Liver (tissue), 3 donors: Measurements from ENCODE around the gene ACD.

Experiments
- EGR1 ChIP-seq, 2 donors: IDR thresholded peaks; 2 replicates each; pipeline ENCODE4 v1.6.1; 2016 to 2018; ENCODE audit warnings: antibody characterized with exemption in 2 of 2, low read depth in 2 of 2
- FOXA2 ChIP-seq: IDR thresholded peaks from 2 replicates; pipeline ENCODE4 v1.6.1; 2016; ENCODE audit warnings: antibody characterized with exemption
- GABPA ChIP-seq, 2 donors: IDR thresholded peaks in 1 of 2; conservative IDR thresholded peaks in 1 of 2; 2 replicates each; pipeline ENCODE4 v1.6.1; 2016; ENCODE audit warnings: antibody characterized with exemption in 2 of 2, mild to moderate bottlenecking in 1 of 2, moderate library complexity in 1 of 2
- RAD21 ChIP-seq, 2 donors: IDR thresholded peaks; 2 replicates each; pipeline ENCODE4 v1.6.1; 2016; ENCODE audit warnings: antibody characterized with exemption in 2 of 2, mild to moderate bottlenecking in 2 of 2
- RXRA ChIP-seq, 2 donors: IDR thresholded peaks; 2 replicates each; pipeline ENCODE4 v1.6.1; 2017 to 2018; ENCODE audit warnings: antibody characterized with exemption in 2 of 2, mild to moderate bottlenecking in 1 of 2
- SP1 ChIP-seq: IDR thresholded peaks from 2 replicates; pipeline ENCODE4 v1.6.1; 2018; ENCODE audit warnings: antibody characterized with exemption, mild to moderate bottlenecking
- TAF1 ChIP-seq: conservative IDR thresholded peaks from 2 replicates; pipeline ENCODE4 v1.6.1; 2016; ENCODE audit warnings: antibody characterized with exemption, mild to moderate bottlenecking
- TF ChIP-seq, protein P1 (sequence below): fragments of 150-350 bp; IDR thresholded peaks from 2 replicates; pipeline ENCODE4 v1.5.1; 2017; ENCODE audit warnings: improper control_type of control experiment, low read depth, low read length; ENCODE audit not compliant: missing input control
- TF ChIP-seq, protein P2 (sequence below): IDR thresholded peaks from 2 replicates; pipeline ENCODE4 v1.6.1; 2016; ENCODE audit warnings: antibody characterized with exemption
- TF ChIP-seq, protein P3 (sequence below): IDR thresholded peaks from 2 replicates; pipeline ENCODE4 v1.6.1; 2016; ENCODE audit warnings: antibody characterized with exemption
- donor health status: healthy.
- donor health status: healthy.

DNA sequence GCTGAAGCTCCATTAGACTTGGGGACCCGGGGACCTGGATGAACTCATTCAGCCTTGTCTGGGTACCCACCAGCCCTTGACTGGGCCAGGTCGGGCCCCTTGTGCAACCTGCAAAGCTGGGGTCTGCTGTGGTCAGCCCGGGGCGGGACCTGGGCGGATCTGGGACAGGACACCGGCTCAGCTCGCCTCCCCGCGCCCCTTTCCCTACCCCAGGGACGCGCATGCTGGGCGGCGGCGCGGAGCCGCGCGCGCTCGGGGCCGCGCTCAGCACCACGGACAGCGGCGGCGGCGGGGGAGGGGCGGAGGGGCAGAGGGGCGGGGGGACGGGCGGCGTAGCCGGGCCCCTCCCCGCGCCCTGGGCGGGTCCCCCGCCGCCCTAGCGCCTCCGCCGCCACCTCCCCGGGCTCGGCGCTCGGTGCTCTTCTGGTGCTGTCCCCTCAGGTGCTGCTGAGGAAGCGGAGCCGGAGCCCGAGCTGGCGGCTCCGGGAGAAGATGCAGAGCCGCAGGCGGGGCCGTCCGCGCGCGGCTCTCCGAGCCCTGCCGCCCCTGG is 7.4 kb downstream of the ACD start:
- TF ChIP-seq, protein P1, sequence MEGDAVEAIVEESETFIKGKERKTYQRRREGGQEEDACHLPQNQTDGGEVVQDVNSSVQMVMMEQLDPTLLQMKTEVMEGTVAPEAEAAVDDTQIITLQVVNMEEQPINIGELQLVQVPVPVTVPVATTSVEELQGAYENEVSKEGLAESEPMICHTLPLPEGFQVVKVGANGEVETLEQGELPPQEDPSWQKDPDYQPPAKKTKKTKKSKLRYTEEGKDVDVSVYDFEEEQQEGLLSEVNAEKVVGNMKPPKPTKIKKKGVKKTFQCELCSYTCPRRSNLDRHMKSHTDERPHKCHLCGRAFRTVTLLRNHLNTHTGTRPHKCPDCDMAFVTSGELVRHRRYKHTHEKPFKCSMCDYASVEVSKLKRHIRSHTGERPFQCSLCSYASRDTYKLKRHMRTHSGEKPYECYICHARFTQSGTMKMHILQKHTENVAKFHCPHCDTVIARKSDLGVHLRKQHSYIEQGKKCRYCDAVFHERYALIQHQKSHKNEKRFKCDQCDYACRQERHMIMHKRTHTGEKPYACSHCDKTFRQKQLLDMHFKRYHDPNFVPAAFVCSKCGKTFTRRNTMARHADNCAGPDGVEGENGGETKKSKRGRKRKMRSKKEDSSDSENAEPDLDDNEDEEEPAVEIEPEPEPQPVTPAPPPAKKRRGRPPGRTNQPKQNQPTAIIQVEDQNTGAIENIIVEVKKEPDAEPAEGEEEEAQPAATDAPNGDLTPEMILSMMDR: no peak
- TF ChIP-seq RXRA (IDR thresholded peaks at IDR 0.05) (no peak), EGR1 (IDR thresholded peaks at IDR 0.05; ENCODE audit: low read depth in 2 of 2) (no peak), RAD21 (IDR thresholded peaks at IDR 0.05) (no peak), FOXA2 (no peak), SP1 (no peak), GABPA (IDR thresholded peaks at IDR 0.05 in 1 of 2, conservative IDR thresholded peaks at IDR 0.05 in 1 of 2) (no peak), TAF1 (no peak)
- TF ChIP-seq, protein P2, sequence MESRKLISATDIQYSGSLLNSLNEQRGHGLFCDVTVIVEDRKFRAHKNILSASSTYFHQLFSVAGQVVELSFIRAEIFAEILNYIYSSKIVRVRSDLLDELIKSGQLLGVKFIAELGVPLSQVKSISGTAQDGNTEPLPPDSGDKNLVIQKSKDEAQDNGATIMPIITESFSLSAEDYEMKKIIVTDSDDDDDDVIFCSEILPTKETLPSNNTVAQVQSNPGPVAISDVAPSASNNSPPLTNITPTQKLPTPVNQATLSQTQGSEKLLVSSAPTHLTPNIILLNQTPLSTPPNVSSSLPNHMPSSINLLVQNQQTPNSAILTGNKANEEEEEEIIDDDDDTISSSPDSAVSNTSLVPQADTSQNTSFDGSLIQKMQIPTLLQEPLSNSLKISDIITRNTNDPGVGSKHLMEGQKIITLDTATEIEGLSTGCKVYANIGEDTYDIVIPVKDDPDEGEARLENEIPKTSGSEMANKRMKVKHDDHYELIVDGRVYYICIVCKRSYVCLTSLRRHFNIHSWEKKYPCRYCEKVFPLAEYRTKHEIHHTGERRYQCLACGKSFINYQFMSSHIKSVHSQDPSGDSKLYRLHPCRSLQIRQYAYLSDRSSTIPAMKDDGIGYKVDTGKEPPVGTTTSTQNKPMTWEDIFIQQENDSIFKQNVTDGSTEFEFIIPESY: no peak
- TF ChIP-seq, protein P3, sequence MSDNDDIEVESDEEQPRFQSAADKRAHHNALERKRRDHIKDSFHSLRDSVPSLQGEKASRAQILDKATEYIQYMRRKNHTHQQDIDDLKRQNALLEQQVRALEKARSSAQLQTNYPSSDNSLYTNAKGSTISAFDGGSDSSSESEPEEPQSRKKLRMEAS: no peak
